Stimulated activated memory B cell treated with anti-CD40 and anti-IgM and Interleukin-4, amounts not matched to agents 10 μg/mL and 1 μg/mL and 100 μg/mL, for 72 hours (primary cell): ENCODE data around the gene MERTK.
A peak's percentile ranks its signal among the peaks of the same experiment; 100 is the strongest.
"Not testable (repeated sequence)": the region's sequence is repeated elsewhere in the genome, so short reads cannot be mapped to it uniquely, and the experiment has no call there.

Source experiments
- ATAC-seq: fragments of 150-1000 bp; cut with Tn5 transposase; 2 replicates; pipeline ENCODE4 v1.10.0; 2021
- H3K27ac Mint-ChIP-seq: one replicate; pipeline ENCODE4 v1.8.0; 2022; ENCODE audit warnings: mild to moderate bottlenecking, mixed read lengths
- H3K27me3 Mint-ChIP-seq: one replicate; pipeline ENCODE4 v1.8.0; 2022; ENCODE audit warnings: mixed read lengths
- H3K36me3 Mint-ChIP-seq: one replicate; pipeline ENCODE4 v1.8.0; 2022; ENCODE audit warnings: mixed read lengths
- H3K4me1 Mint-ChIP-seq: one replicate; pipeline ENCODE4 v1.8.0; 2022; ENCODE audit warnings: mixed read lengths
- H3K4me3 Mint-ChIP-seq: one replicate; pipeline ENCODE4 v1.8.0; 2022; ENCODE audit warnings: mild to moderate bottlenecking, moderate library complexity, mixed read lengths
- H3K9me3 Mint-ChIP-seq: one replicate; pipeline ENCODE4 v1.8.0; 2022; ENCODE audit warnings: mixed read lengths

The MERTK gene

DNA sequence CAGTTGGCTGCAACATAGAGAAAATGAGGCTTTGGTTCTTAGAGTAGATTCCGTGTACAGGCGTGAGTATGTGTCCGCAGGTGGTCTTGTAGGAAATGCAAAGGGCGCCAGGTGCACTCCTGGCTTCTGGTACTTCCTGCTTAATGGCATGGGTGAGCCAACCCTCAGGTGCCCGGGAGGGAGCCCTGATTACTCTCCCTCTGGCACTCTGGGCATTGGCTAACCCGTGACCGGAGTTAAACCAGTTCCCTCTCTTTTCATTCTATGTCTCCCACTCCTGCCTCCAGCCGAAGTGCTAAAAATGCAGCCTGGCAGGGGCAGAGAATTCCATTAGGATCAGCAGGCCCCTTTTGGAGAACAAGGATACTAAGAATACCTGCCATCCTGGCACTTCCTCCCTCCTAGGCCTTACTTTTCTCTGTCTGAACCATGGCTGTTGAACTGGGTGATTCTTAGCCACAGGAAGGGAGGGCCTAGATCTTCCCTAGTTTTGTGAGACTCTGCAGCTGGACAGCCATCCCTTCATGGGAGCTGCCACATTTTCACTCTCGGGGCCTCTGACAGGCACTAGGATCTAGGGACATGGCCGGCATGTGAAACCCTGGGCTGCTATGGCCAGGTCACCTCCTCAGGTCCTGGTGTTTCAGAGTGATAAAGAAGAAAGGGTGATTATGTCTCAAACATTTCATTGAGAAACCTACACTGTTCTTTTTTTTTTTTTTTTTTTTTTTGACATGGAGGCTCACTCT, 6.5 kb downstream of the MERTK start:
- H3K27me3 Mint-ChIP-seq = peaks cover 24% of the 10 kb centered on the region
- no peaks in the 10 kb centered on the region for H3K36me3 Mint-ChIP-seq
- H3K27ac Mint-ChIP-seq = no peak overlapping the region
- H3K4me1 Mint-ChIP-seq = peaks cover 20% of the 10 kb centered on the region
- ATAC-seq = no peak
- H3K9me3 Mint-ChIP-seq = no peaks in the 10 kb centered on the region
- no peak overlapping the region for H3K4me3 Mint-ChIP-seq

GRCh38 chr2:111905475-111905869, 7.1 kb downstream of the MERTK start:
- peak overlapping the region; percentile 39 for H3K27ac Mint-ChIP-seq
- H3K4me3 Mint-ChIP-seq, H3K36me3 Mint-ChIP-seq, ATAC-seq, H3K9me3 Mint-ChIP-seq: not testable (repeated sequence)
- H3K4me1 Mint-ChIP-seq = peaks cover 20% of the 10 kb centered on the region
- H3K27me3 Mint-ChIP-seq = peaks cover 23% of the 10 kb centered on the region

- H3K9me3 Mint-ChIP-seq = no peaks in the 10 kb centered on the region
- peaks cover 17% of the 10 kb centered on the region for H3K27me3 Mint-ChIP-seq
- H3K4me1 Mint-ChIP-seq = peaks cover 14% of the 10 kb centered on the region
- H3K36me3 Mint-ChIP-seq = no peaks in the 10 kb centered on the region
- peak overlapping the region; percentile 39 for H3K27ac Mint-ChIP-seq
- ATAC-seq = peak; percentile 56
- H3K4me3 Mint-ChIP-seq = no peak overlapping the region
Observed at GRCh38 chr2:111905990-111906735, 7.8 kb downstream of the MERTK start.

GRCh38 chr2:111908578-111908977, 10.2 kb downstream of the MERTK start:
- ATAC-seq = no peak
- no peaks in the 10 kb centered on the region for H3K27me3 Mint-ChIP-seq
- H3K9me3 Mint-ChIP-seq = no peaks in the 10 kb centered on the region
- peaks cover 14% of the 10 kb centered on the region for H3K4me1 Mint-ChIP-seq
- H3K27ac Mint-ChIP-seq = no peak overlapping the region
- H3K36me3 Mint-ChIP-seq = no peaks in the 10 kb centered on the region
- H3K4me3 Mint-ChIP-seq = no peak overlapping the region

DNA sequence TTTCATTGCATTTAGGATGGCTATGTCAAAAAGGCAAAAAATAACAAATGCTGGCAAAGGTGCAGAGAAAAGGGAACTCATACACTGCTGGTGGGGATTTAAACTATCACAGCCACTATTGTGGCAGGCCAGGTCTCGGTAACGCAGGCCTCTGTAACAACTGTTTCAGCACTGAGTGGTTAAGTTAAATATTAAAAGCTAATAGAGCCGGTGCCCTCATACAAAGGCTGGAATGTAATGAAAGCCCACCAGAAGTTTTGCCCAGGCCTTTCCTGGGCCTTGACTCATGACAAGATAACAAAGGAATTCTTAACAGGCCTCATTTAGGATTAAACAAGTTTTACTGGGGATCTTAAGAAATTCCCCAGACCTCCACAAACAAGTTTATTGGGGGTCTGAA, 10.7 kb downstream of the MERTK start:
- Mint-ChIP-seq H3K4me3 (no peak overlapping the region), H3K9me3 (no peaks in the 10 kb centered on the region), H3K36me3 (no peaks in the 10 kb centered on the region), H3K4me1 (peaks cover 14% of the 10 kb centered on the region), H3K27ac (no peak overlapping the region), H3K27me3 (no peaks in the 10 kb centered on the region)
- ATAC-seq = no peak

- H3K27me3 Mint-ChIP-seq, H3K36me3 Mint-ChIP-seq, H3K9me3 Mint-ChIP-seq, ATAC-seq, H3K27ac Mint-ChIP-seq, H3K4me3 Mint-ChIP-seq: not testable (repeated sequence)
- peaks cover 14% of the 10 kb centered on the region for H3K4me1 Mint-ChIP-seq
Observed at GRCh38 chr2:111909997-111910396, 11.6 kb downstream of the MERTK start.

DNA sequence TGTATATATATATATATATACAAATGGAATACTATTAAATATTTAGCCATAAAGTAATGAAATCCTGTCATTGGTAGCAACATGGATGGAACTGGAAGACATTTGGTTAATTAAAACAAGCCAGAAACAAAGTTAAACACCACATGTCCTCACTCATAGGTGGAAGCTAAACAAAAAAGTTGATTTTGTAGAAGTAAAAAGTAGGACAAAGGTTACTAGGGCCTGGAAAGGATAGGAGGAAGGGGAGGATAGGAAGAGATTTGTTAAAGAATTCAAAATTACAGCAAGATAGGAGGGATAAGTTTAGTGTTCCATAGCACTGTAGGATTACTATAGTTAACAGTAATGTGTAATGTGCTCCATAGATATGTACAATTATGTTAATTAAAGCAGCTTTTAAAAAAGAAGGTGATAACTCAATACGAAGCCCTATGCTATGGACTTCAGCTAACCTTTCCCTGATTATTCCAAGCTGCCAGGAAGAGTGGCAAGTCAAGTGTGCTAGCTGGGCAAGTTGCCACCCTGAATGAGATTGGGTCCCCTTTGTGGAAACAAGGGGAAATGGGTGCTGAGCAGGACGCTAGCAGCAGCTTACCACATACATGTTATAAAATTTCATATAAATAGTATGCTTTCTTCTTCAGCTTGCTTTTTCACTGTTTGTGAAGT, 12.3 kb downstream of the MERTK start:
- Mint-ChIP-seq H3K4me3 (no peak overlapping the region), H3K9me3 (no peaks in the 10 kb centered on the region), H3K4me1 (peaks cover 11% of the 10 kb centered on the region), H3K27ac (no peak overlapping the region), H3K27me3 (no peaks in the 10 kb centered on the region), H3K36me3 (no peaks in the 10 kb centered on the region)
- ATAC-seq = no peak

GRCh38 chr2:111911295-111911977, 13.0 kb downstream of the MERTK start:
- not testable (repeated sequence) for H3K4me1 Mint-ChIP-seq, ATAC-seq, H3K9me3 Mint-ChIP-seq, H3K36me3 Mint-ChIP-seq, H3K27me3 Mint-ChIP-seq, H3K27ac Mint-ChIP-seq, H3K4me3 Mint-ChIP-seq

DNA sequence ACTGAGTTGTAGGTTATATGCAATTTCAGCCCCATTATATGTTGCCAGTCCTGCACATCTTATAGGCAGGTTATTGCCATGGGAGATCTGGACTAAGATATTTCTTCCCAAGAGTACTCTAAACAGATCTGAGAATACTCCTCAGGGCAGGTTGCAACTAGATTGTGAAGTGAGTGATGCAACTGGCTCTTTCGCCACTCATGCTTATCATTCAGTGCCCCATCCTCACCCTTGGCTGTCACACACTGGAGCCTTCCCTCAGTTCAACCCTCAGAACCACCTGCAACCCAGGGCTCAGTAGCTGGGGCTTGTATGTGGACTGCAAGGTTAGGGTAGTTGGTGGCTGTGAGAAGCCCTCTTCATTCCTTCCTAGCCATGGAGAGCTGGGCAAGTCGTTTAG, 14.1 kb downstream of the MERTK start:
- Mint-ChIP-seq H3K4me1 (no peaks in the 10 kb centered on the region), H3K4me3 (no peak overlapping the region), H3K27ac (no peak overlapping the region), H3K36me3 (no peaks in the 10 kb centered on the region), H3K9me3 (no peaks in the 10 kb centered on the region), H3K27me3 (no peaks in the 10 kb centered on the region)
- no peak for ATAC-seq

DNA sequence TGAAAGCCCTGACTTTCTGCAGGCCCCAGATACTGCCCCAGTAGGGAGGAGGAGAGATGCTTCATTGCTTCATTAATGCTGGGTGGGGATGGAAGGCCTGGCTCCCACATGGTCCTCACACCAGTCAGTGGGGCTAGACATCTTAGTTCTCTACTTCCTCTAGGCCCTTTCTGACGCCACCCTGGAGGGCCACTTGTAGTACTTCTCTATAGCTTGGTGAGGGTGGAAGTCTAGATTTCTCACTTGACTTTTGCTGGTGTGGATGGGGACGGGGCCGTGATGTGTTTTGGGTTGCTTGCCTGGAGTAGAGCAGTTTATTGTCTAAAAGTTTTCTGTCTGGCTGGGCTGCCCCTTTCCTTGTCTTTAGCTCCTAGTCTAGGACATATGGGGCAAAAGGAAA, 18.7 kb downstream of the MERTK start:
- ATAC-seq = no peak

GRCh38 chr2:111918383-111918806, 20.0 kb downstream of the MERTK start:
- H3K27ac Mint-ChIP-seq = no peak overlapping the region
- ATAC-seq = no peak
- no peaks in the 10 kb centered on the region for H3K9me3 Mint-ChIP-seq
- no peak overlapping the region for H3K4me3 Mint-ChIP-seq
- H3K27me3 Mint-ChIP-seq = no peaks in the 10 kb centered on the region
- H3K36me3 Mint-ChIP-seq = no peaks in the 10 kb centered on the region
- no peaks in the 10 kb centered on the region for H3K4me1 Mint-ChIP-seq

More for the DNA sequence above, 18.7 kb downstream of the MERTK start:
- H3K4me1 Mint-ChIP-seq = no peaks in the 10 kb centered on the region
- no peaks in the 10 kb centered on the region for H3K27me3 Mint-ChIP-seq
- H3K9me3 Mint-ChIP-seq = no peaks in the 10 kb centered on the region
- H3K4me3 Mint-ChIP-seq = no peak overlapping the region
- no peak overlapping the region for H3K27ac Mint-ChIP-seq
- no peaks in the 10 kb centered on the region for H3K36me3 Mint-ChIP-seq

DNA sequence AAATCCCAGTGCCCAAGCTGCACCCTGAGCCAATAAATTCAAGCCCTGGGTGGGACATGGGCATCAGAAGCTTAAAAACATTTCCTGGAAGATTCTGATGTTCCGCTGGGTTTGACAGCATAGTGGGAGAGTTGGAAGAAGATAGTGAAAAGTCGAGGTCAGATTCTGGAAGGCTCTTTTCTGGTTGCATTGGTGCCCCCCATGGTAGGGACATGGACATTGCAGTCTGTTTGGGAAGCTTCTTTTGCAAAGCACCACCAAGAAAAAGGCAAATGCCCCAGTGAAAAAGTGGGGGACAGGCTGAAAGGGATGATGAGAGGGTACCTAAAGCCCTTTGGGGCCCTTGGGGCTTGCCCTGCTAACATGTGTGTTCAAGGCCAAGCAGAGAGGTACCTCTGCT, 21.0 kb downstream of the MERTK start:
- no peak overlapping the region for H3K4me3 Mint-ChIP-seq

DNA sequence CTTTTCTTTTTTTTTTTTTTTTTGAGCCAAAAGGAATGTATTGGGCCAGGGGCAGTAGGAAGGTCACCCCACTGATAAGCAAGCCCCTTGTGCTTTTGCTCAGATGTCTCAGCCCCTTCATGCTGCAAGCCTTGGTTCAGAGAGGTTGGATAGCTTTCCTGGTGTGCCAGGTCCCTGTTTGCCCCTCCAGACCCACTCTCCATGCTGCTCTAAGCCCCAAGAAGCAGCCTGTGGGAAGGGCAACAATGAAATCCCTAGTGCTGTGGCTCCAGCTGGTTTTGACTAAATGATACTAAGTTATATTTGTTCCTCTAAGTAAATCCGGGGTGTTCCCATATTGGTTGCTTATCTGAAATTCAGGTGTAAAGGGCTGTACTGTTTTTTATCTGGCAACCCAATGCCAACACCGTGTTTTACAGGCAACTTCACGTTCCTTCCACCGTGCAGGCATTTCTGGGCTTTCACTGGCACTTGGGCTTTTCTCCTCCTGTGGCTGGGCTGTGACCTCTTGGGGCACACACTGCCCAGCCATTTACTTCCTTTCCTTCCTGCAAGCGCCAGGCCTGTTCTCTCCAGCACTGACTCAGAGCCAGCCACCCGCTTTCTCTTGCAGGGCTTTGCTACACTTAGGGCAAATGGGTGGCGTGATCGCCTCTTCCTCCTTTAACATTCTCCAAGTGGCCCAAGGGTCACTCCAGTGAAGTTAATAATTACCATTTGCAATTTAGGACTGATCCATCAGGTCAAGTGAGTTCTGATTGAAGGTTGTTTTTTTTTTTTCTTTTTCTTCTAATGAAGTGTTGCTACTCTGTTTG, 21.6 kb downstream of the MERTK start:
- H3K36me3 Mint-ChIP-seq = no peaks in the 10 kb centered on the region
- H3K9me3 Mint-ChIP-seq = no peaks in the 10 kb centered on the region
- no peak for ATAC-seq
- no peak overlapping the region for H3K4me3 Mint-ChIP-seq
- no peaks in the 10 kb centered on the region for H3K4me1 Mint-ChIP-seq
- H3K27me3 Mint-ChIP-seq = no peaks in the 10 kb centered on the region
- H3K27ac Mint-ChIP-seq = no peak overlapping the region

More for the DNA sequence above, 21.0 kb downstream of the MERTK start:
- no peaks in the 10 kb centered on the region for H3K27me3 Mint-ChIP-seq
- no peaks in the 10 kb centered on the region for H3K4me1 Mint-ChIP-seq
- H3K36me3 Mint-ChIP-seq = no peaks in the 10 kb centered on the region
- H3K27ac Mint-ChIP-seq = no peak overlapping the region
- H3K9me3 Mint-ChIP-seq = no peaks in the 10 kb centered on the region
- no peak for ATAC-seq

- Mint-ChIP-seq H3K36me3 (no peaks in the 10 kb centered on the region), H3K27ac (no peak overlapping the region), H3K4me3 (no peak overlapping the region), H3K9me3 (no peaks in the 10 kb centered on the region), H3K27me3 (no peaks in the 10 kb centered on the region), H3K4me1 (no peaks in the 10 kb centered on the region)
- no peak for ATAC-seq
Observed at GRCh38 chr2:111923276-111923804, 24.9 kb downstream of the MERTK start.
